Measurements from ENCODE around the gene ITK. TPM values are rescaled to one million over a fixed set of nuclear protein-coding genes. Genes with fewer than 3 reads are reported as not detected.

The ITK gene
- total and polyA plus RNA-seq, 2 donors (not counting 3 experiments of a cell fraction or from before 2014, with no cell fraction given) = not detected

DNA sequence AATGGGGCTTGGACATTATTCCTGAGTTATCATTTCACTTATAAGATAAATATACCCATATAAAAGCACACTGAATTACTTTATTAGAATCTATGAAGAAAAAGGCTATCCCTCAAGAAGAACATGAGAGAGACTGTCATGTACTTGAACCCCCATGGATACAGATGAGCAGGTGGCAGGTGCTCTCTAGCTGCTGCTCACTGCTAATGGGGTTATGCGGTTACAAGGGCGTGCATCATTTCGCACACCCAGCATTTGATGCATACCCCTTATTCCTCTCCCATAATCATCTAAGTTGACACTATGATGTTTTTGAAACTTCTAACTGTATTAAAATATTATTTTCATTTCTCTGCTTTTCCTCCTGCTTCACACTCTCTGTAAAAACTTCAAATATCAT lies 16.4 kb downstream of the ITK start:
- Histone ChIP-seq H3K4me2 (ENCODE audit: insufficient read depth, low read length) (no peak overlapping the region), H3K4me1 (ENCODE audit: control insufficient read depth, extremely low read depth, insufficient read depth, low read length) (no peaks in the 10 kb centered on the region), H3K36me3 (ENCODE audit: control insufficient read depth in 2 of 2, extremely low read depth in 1 of 2, insufficient read depth in 2 of 2, low read length in 2 of 2) (no peaks in the 10 kb centered on the region), H3K9me3 (replicated peaks; ENCODE audit: control insufficient read depth, insufficient read depth, low read length) (no peaks in the 10 kb centered on the region), H3K9me1 (replicated peaks; ENCODE audit: control insufficient read depth, extremely low read depth, insufficient read depth, low read length) (no peaks in the 10 kb centered on the region), H3K27me3 (ENCODE audit: control insufficient read depth in 2 of 2, insufficient read depth in 2 of 2, low read length in 2 of 2) (no peaks in the 10 kb centered on the region), H3K27ac (ENCODE audit: insufficient read depth, low read depth, low read length) (no peak overlapping the region), H3K4me3 (replicated peaks in 1 of 3; ENCODE audit: insufficient read depth in 1 of 3, low read depth in 1 of 3, low read length in 3 of 3) (no peak overlapping the region), H3K9ac (replicated peaks; ENCODE audit: extremely low read depth, insufficient read depth, low read length) (no peak overlapping the region), H3K79me2 (ENCODE audit: control insufficient read depth, insufficient read depth, low read length) (no peaks in the 10 kb centered on the region), H4K20me1 (replicated peaks; ENCODE audit: control insufficient read depth, extremely low read depth, insufficient read depth, low read length) (no peaks in the 10 kb centered on the region), H2AFZ (ENCODE audit: low read depth, low read length) (no peak overlapping the region)
- dilution Hi-C loops (cut with MboI; ENCODE audit: extremely low pct_ligation_motif_present, low sequenced_read_pairs) (no loop called here), intact Hi-C loops (cut with micrococcal nuclease) (no loop called here)
- CTCF ChIA-PET = no interaction called here
- POLR2A ChIA-PET = no interaction called here
- DNase-seq (ENCODE audit: low read depth, low spot score) (no peak), FAIRE-seq (no peak)
- no peak for TF ChIP-seq EZH2 (IDR thresholded peaks at IDR 0.05; ENCODE audit: borderline replicate concordance, low read depth, low read length, severe bottlenecking)
- TF ChIP-seq GATA2 (IDR thresholded peaks at IDR 0.05; ENCODE audit: insufficient read depth, insufficient read length, low read depth, low read length) = no peak
- TF ChIP-seq POLR2A (IDR thresholded peaks at IDR 0.05; ENCODE audit: low read depth, low read length) = no peak
- TF ChIP-seq POLR2AphosphoS5 (IDR thresholded peaks at IDR 0.05; ENCODE audit: insufficient read depth, low read depth, low read length) = no peak
- TF ChIP-seq, protein P1, sequence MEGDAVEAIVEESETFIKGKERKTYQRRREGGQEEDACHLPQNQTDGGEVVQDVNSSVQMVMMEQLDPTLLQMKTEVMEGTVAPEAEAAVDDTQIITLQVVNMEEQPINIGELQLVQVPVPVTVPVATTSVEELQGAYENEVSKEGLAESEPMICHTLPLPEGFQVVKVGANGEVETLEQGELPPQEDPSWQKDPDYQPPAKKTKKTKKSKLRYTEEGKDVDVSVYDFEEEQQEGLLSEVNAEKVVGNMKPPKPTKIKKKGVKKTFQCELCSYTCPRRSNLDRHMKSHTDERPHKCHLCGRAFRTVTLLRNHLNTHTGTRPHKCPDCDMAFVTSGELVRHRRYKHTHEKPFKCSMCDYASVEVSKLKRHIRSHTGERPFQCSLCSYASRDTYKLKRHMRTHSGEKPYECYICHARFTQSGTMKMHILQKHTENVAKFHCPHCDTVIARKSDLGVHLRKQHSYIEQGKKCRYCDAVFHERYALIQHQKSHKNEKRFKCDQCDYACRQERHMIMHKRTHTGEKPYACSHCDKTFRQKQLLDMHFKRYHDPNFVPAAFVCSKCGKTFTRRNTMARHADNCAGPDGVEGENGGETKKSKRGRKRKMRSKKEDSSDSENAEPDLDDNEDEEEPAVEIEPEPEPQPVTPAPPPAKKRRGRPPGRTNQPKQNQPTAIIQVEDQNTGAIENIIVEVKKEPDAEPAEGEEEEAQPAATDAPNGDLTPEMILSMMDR (IDR thresholded peaks at IDR 0.05; ENCODE audit: extremely low read depth in 1 of 2, insufficient read depth in 1 of 2, low read depth in 1 of 2, low read length in 2 of 2) = no peak
- TF ChIP-seq MYC (IDR thresholded peaks at IDR 0.05; ENCODE audit: low read depth, low read length) = no peak
- no peak for TF ChIP-seq JUN (IDR thresholded peaks at IDR 0.05; ENCODE audit: borderline replicate concordance, insufficient read depth, insufficient read length, low read depth)
- TF ChIP-seq FOS (IDR thresholded peaks at IDR 0.05; ENCODE audit: borderline replicate concordance, insufficient read depth, low read length) = no peak
- TF ChIP-seq, protein P2, sequence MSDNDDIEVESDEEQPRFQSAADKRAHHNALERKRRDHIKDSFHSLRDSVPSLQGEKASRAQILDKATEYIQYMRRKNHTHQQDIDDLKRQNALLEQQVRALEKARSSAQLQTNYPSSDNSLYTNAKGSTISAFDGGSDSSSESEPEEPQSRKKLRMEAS (IDR thresholded peaks at IDR 0.05; ENCODE audit: insufficient read depth, insufficient read length) = no peak
- BruUV-seq (replicated peaks) = no TSS peak

All from endothelial cell of umbilical vein (primary cell).